NOMO-1 treated with DMSO at 0.1 percent for 48 hours (cell line): ENCODE data around the gene GID4.
A peak's percentile ranks its signal among the peaks of the same experiment; 100 is the strongest.

Experiments used
- DNase-seq: peaks from one replicate; lab custom pipeline; 2025; ENCODE audit not compliant: unreplicated experiment; lab: John Stamatoyannopoulos, UW

GID4 gene

GRCh38 chr17:18016426-18016825, 22.8 kb upstream of the GID4 start:
- no peak for DNase-seq

- DNase-seq, result no peak
Observed at GRCh38 chr17:18017958-18018357, 21.2 kb upstream of the GID4 start.

GRCh38 chr17:18018411-18018921, 20.7 kb upstream of the GID4 start:
- no peak for DNase-seq

GRCh38 chr17:18019838-18020154, 19.4 kb upstream of the GID4 start:
- DNase-seq, result no peak

GRCh38 chr17:18020971-18021370, 18.2 kb upstream of the GID4 start:
- no peak for DNase-seq

GRCh38 chr17:18021372-18021771, 17.8 kb upstream of the GID4 start:
- no peak for DNase-seq

GRCh38 chr17:18025241-18025944, 13.8 kb upstream of the GID4 start:
- DNase-seq, result no peak

- no peak for DNase-seq
Observed at GRCh38 chr17:18025945-18026776, 13.0 kb upstream of the GID4 start.

- no peak for DNase-seq
Observed at GRCh38 chr17:18027280-18027679, 11.9 kb upstream of the GID4 start.

- DNase-seq, result no peak
Observed at GRCh38 chr17:18028114-18028951, 10.9 kb upstream of the GID4 start.

GRCh38 chr17:18028952-18029540, 10.2 kb upstream of the GID4 start:
- no peak for DNase-seq

GRCh38 chr17:18031955-18032354, 7.3 kb upstream of the GID4 start:
- no peak for DNase-seq

- peak; percentile 92 for DNase-seq
Observed at GRCh38 chr17:18033442-18034099, 5.6 kb upstream of the GID4 start.

GRCh38 chr17:18035704-18036103, 3.5 kb upstream of the GID4 start:
- no peak for DNase-seq

- DNase-seq, result peak; percentile 87
Observed at GRCh38 chr17:18037486-18037885, 1.7 kb upstream of the GID4 start.

- peak; percentile 78 for DNase-seq
Observed at GRCh38 chr17:18038149-18038850, 908 bp upstream of the GID4 start.

GRCh38 chr17:18039535-18040260, 490 bp downstream of the GID4 start:
- no peak for DNase-seq

GRCh38 chr17:18040261-18040858, 1.2 kb downstream of the GID4 start:
- DNase-seq, result no peak

GRCh38 chr17:18041776-18042175, 2.6 kb downstream of the GID4 start:
- DNase-seq, result no peak
